CD4-positive, CD25-positive, alpha-beta regulatory T cell (primary cell): ENCODE data around the gene VMP1. TPM values are rescaled to one million over a fixed set of nuclear protein-coding genes. Genes with fewer than 3 reads are reported as not detected.

ENCODE experiments used
- ATAC-seq, 2 donors: fragments of 150-1000 bp; cut with Tn5 transposase; one replicate each; pipeline ENCODE4 v1.10.0; 2021; ENCODE audit warnings: low read depth in 2 of 2, moderate number of reproducible peaks in 2 of 2, moderate library complexity in 1 of 2
- DNase-seq, 3 donors: peaks; one replicate each; pipeline versions ENCODE4 v3.0.0 to v3.0.0-alpha.2; 2012 to 2022; ENCODE audit warnings: mixed read lengths in 1 of 3
- H3K27ac ChIP-seq: one replicate; pipeline ENCODE4 v1.7.0; 2013; ENCODE audit warnings: mild to moderate bottlenecking, low read length; ENCODE audit not compliant: insufficient read depth, poor library complexity, severe bottlenecking
- H3K27me3 ChIP-seq: one replicate; pipeline ENCODE4 v1.7.0; 2013; ENCODE audit warnings: low read length; ENCODE audit not compliant: control insufficient read depth, insufficient read depth
- H3K36me3 ChIP-seq: one replicate; pipeline ENCODE4 v1.7.0; 2013; ENCODE audit warnings: mild to moderate bottlenecking, low read length, moderate library complexity; ENCODE audit not compliant: control insufficient read depth, insufficient read depth
- H3K4me1 ChIP-seq: 2 replicates; pipeline ENCODE4 v1.7.0; 2013; ENCODE audit warnings: mild to moderate bottlenecking, low read length; ENCODE audit not compliant: insufficient read depth, control insufficient read depth, poor library complexity, severe bottlenecking
- H3K4me3 ChIP-seq: one replicate; pipeline ENCODE4 v1.7.0; 2013; ENCODE audit warnings: low read depth, mild to moderate bottlenecking, low read length, moderate library complexity
- H3K9me3 ChIP-seq, 2 experiments: 1 replicate in 1 of 2; 2 replicates in 1 of 2; pipeline ENCODE4 v1.7.0; 2013; ENCODE audit warnings: low read length in 2 of 2, mild to moderate bottlenecking in 1 of 2, moderate library complexity in 1 of 2; ENCODE audit not compliant: control insufficient read depth in 2 of 2
- H3K27ac Mint-ChIP-seq, 3 donors: one replicate each; pipeline ENCODE4 v1.8.0; 2020 to 2022; ENCODE audit warnings: mild to moderate bottlenecking in 3 of 3, mixed read lengths in 3 of 3, moderate library complexity in 2 of 3
- H3K27me3 Mint-ChIP-seq: one replicate; pipeline ENCODE4 v1.8.0; 2022; ENCODE audit warnings: mild to moderate bottlenecking, mixed read lengths
- H3K36me3 Mint-ChIP-seq: one replicate; pipeline ENCODE4 v1.8.0; 2020; ENCODE audit warnings: mixed read lengths
- H3K4me1 Mint-ChIP-seq, 4 donors: one replicate each; pipeline ENCODE4 v1.8.0; 2020 to 2022; ENCODE audit warnings: mixed read lengths in 4 of 4, mild to moderate bottlenecking in 1 of 4
- H3K4me3 Mint-ChIP-seq, 4 donors: one replicate each; pipeline ENCODE4 v1.8.0; 2020 to 2022; ENCODE audit warnings: mild to moderate bottlenecking in 4 of 4, mixed read lengths in 4 of 4, moderate library complexity in 3 of 4
- H3K9me3 Mint-ChIP-seq, 7 donors: one replicate each; pipeline ENCODE4 v1.8.0; 2020 to 2022; ENCODE audit warnings: mixed read lengths in 7 of 7, mild to moderate bottlenecking in 3 of 7, moderate library complexity in 2 of 7
- polyA plus RNA-seq, 4 donors: library from polyadenylated mRNA; unstranded; fragments of 300-500 nt; fragmentation: Illumina TruSeq; gene quantifications; one replicate each; pipeline ENCODE4 v1.2.3, GENCODE V29; 2021
- total RNA-seq: library from RNA; stranded (reverse); gene quantifications from one replicate; pipeline ENCODE4 v1.2.3, GENCODE V29; 2022

Gene VMP1
- total and polyA plus RNA-seq, 5 donors from 2014 or later = 50.3 to 238 (median 73.4) TPM

DNA sequence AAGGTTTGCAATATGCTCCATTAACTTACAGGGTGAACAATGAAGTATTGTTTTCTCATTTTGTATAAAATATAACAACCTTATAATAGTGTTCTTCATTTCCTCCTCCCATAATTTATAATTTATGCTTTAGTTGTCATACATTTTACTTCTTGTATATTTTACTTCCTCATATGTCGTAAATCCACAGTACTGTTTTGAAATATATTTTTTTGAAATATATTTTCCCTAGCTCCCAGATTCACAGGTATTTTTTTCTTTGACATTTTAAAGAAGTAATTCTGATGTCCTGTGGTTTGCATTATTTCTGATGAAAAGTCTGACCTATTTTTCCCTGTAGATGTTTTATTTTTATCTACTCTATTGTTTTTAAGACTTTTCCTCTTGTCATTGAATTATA, 52.7 kb downstream of the VMP1 start:
- Mint-ChIP-seq H3K9me3 (peaks cover 0 to 6% (median 0%) of the 10 kb centered on the region in 7 donors), H3K4me1 (peaks cover 34 to 68% (median 46%) of the 10 kb centered on the region in 4 donors), H3K27me3 (no peaks in the 10 kb centered on the region), H3K4me3 (peak overlapping the region in 1 of 4 donors; percentile 47), H3K36me3 (peaks cover 18% of the 10 kb centered on the region), H3K27ac (peak overlapping the region in 1 of 3 donors; percentile 10)
- peaks cover 2 to 5% of the 10 kb centered on the region in 2 experiments for H3K9me3 ChIP-seq
- no peak overlapping the region for H3K27ac ChIP-seq
- no peak overlapping the region for H3K4me3 ChIP-seq
- H3K4me1 ChIP-seq = peaks cover 35% of the 10 kb centered on the region
- H3K36me3 ChIP-seq = no peaks in the 10 kb centered on the region
- ATAC-seq (no peak), DNase-seq (no peak)
- H3K27me3 ChIP-seq = no peaks in the 10 kb centered on the region

DNA sequence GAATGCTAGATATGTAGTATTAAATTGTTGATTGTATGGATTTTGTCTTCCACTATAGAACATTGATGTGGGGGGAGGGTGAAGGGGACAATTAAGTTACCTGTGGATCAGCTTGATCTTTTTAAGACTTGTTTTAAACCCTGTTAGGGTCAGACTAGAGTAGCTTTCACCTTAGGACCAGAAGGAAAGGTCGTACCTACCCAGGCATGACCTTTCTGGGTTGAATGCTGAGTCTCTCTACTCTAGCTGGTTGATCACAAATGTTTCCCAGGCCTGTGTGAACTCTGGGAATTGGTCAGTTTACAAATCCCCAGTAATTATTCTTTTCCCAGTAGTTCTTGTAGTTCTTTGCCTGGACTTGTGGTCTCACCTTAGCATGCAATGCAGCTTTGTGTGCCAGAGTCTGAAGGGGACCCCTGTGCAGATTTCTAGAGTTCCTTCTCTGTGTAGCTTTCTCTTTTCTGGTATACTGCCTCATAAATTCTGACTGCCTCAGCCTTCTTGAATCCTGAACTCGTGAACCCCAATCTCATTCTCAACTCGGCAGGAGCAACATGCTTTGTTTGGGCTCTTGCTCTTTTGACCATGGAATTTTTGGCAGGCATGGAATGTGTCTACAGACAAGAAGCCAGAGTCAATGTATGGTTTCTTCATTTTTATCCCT, 54.1 kb downstream of the VMP1 start:
- ATAC-seq (no peak), DNase-seq (no peak)
- peaks cover 2 to 5% of the 10 kb centered on the region in 2 experiments for H3K9me3 ChIP-seq
- H3K27ac ChIP-seq = peak overlapping the region; percentile 57
- Mint-ChIP-seq H3K4me3 (peak overlapping the region; percentile 43 to 63 (median 56)), H3K36me3 (peaks cover 19% of the 10 kb centered on the region), H3K9me3 (peaks cover 0 to 6% (median 0%) of the 10 kb centered on the region in 7 donors), H3K27me3 (no peaks in the 10 kb centered on the region), H3K4me1 (peaks cover 27 to 62% (median 37%) of the 10 kb centered on the region in 4 donors), H3K27ac (peak overlapping the region; percentile 42 to 84 (median 48))
- H3K4me1 ChIP-seq = peaks cover 33% of the 10 kb centered on the region
- no peaks in the 10 kb centered on the region for H3K27me3 ChIP-seq
- H3K4me3 ChIP-seq = peak overlapping the region; percentile 71
- H3K36me3 ChIP-seq = peaks cover 4% of the 10 kb centered on the region

DNA sequence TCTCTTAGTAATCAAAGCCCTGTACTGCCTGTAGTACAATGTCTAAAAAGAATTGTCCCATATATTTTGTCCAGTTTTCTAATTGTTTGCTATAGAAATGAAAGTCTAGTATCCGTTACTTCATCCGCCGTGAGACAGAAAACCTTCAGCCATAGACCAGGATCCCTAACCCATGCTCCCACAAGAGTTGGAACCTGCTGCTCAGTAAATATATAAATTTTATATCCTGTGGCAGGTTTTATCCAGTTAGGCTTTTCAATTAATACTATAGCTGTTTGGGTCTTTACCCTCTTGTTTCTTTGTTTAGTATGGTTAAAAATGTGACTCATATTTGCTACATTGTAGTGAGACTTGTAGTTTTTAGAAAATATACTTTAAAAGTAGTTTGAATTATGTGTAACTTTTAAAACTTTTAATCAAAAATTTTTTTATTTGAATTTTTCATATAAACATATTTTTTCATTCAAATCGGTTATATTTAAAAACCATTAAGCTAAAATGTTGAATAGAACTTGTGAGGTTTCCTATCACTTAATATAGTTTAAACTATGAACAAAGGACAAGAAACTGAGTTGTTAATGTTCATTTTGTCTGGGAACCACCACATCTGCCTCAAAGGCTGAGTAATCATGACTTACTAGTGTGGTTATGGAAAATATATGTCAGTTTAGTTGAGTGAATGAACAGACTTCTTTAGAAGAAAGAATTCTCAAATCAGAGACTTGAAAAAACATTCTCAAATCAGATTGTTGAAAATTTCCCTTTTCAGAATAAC, 54.8 kb downstream of the VMP1 start:
- peaks cover 22 to 55% (median 31%) of the 10 kb centered on the region in 4 donors for H3K4me1 Mint-ChIP-seq

DNA sequence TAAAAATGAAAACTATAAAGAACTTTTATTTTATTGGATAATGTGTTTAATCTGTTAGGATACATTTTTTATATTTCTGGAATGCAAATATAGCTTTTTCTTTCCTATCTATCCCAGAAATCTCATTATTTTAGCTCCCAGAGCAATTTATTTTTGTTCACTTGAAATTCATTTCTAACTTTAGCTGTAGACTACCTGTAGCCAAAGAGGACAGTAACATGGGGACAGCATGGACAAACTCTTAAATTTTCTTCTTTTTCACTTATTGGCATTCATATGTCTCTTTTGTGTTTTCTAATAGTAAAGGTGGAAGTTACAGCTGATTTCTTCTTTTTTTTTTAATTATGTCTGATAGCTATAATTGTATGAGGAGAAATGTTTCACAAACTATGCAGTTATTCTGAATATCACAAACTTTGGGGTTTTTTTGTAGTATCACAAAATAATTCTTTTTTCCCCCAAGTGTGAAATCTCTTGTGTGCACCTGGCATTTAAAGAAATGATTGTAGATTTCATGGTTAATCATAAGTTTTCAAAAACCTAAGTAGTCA, 55.4 kb downstream of the VMP1 start:
- no peak for DNase-seq
- Mint-ChIP-seq H3K36me3 (peaks cover 17% of the 10 kb centered on the region), H3K4me3 (peak overlapping the region in 1 of 4 donors; percentile 41), H3K9me3 (peaks cover 0 to 6% (median 0%) of the 10 kb centered on the region in 7 donors), H3K4me1 (peaks cover 21 to 48% (median 27%) of the 10 kb centered on the region in 4 donors), H3K27me3 (no peaks in the 10 kb centered on the region), H3K27ac (peak overlapping the region in 1 of 3 donors; percentile 82)
- Histone ChIP-seq H3K4me3 (peak overlapping the region; percentile 71), H3K27ac (peak overlapping the region; percentile 57), H3K9me3 (peaks cover 2 to 5% of the 10 kb centered on the region in 2 experiments), H3K36me3 (peaks cover 5% of the 10 kb centered on the region), H3K4me1 (peaks cover 30% of the 10 kb centered on the region), H3K27me3 (no peaks in the 10 kb centered on the region)
- no peak for ATAC-seq

More for the DNA sequence above, 54.8 kb downstream of the VMP1 start:
- DNase-seq = no peak
- Mint-ChIP-seq H3K27ac (peak overlapping the region; percentile 42 to 84 (median 48)), H3K4me3 (peak overlapping the region; percentile 43 to 63 (median 56)), H3K36me3 (peaks cover 17% of the 10 kb centered on the region), H3K9me3 (peaks cover 0 to 6% (median 0%) of the 10 kb centered on the region in 7 donors), H3K27me3 (no peaks in the 10 kb centered on the region)
- peak overlapping the region; percentile 71 for H3K4me3 ChIP-seq
- peaks cover 5% of the 10 kb centered on the region for H3K36me3 ChIP-seq
- H3K27ac ChIP-seq = peak overlapping the region; percentile 57
- H3K27me3 ChIP-seq = no peaks in the 10 kb centered on the region
- H3K4me1 ChIP-seq = peaks cover 33% of the 10 kb centered on the region
- H3K9me3 ChIP-seq = peaks cover 2 to 5% of the 10 kb centered on the region in 2 experiments
- peak in 1 of 2 donors; percentile 37 for ATAC-seq

DNA sequence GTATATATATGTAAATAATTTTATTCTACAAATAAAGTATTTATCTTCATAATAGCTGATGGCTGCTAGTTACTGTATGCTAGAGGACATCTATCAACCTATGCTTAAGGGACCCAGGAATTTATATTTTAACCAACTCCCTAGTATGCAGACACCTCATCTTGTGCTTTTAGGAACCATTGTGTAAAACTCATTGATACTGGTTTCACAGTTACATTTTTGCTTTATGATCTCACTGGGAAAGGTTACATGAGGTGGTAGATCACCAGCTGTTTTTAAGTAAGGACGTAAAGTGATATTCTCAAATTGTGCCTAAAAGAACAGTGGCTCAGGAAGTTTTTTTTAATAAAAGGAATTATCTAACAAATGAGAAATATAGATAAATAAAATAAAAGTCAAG, 56.4 kb downstream of the VMP1 start:
- H3K4me1 ChIP-seq = peaks cover 26% of the 10 kb centered on the region
- Mint-ChIP-seq H3K36me3 (peaks cover 17% of the 10 kb centered on the region), H3K4me1 (peaks cover 17 to 42% (median 23%) of the 10 kb centered on the region in 4 donors), H3K27me3 (no peaks in the 10 kb centered on the region), H3K27ac (peak overlapping the region in 2 of 3 donors; percentile 12 to 44), H3K4me3 (no peak overlapping the region), H3K9me3 (peaks cover 0 to 6% (median 0%) of the 10 kb centered on the region in 7 donors)
- ATAC-seq = no peak
- H3K4me3 ChIP-seq = peak overlapping the region; percentile 41
- H3K27ac ChIP-seq = peak overlapping the region; percentile 33
- peaks cover 2 to 4% of the 10 kb centered on the region in 2 experiments for H3K9me3 ChIP-seq
- no peak for DNase-seq
- H3K27me3 ChIP-seq = no peaks in the 10 kb centered on the region
- peaks cover 5% of the 10 kb centered on the region for H3K36me3 ChIP-seq

DNA sequence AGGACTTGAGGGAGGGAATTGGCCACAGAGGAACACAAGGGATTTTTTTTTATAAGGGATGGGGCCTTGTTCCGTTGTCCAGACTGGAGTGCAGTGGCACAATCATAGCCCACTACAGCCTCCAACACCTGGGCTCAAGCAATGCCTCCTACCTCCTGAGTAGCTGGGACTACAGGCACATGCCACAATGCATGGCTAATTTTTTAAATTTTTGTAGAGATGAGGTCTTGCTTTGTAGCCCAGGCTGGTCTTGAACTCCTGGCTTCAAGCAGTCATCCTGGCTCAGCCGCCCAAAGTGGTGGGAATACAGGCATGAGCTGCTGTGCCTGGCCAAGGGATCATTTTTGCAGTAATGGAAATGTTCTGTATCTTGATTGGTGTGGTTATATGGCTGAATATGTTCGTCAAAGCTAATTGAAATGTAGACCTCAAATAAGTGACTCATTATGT, 56.9 kb downstream of the VMP1 start:
- H3K9me3 ChIP-seq = peaks cover 0 to 2% of the 10 kb centered on the region in 2 experiments
- H3K9me3 Mint-ChIP-seq = peaks cover 0 to 5% (median 0%) of the 10 kb centered on the region in 7 donors
- H3K27ac Mint-ChIP-seq = peak overlapping the region in 2 of 3 donors; percentile 44 to 78
- no peaks in the 10 kb centered on the region for H3K27me3 Mint-ChIP-seq
- peaks cover 15% of the 10 kb centered on the region for H3K36me3 Mint-ChIP-seq
- no peaks in the 10 kb centered on the region for H3K27me3 ChIP-seq
- no peak for DNase-seq
- peaks cover 17 to 41% (median 23%) of the 10 kb centered on the region in 4 donors for H3K4me1 Mint-ChIP-seq
- peaks cover 26% of the 10 kb centered on the region for H3K4me1 ChIP-seq
- ATAC-seq = no peak
- H3K4me3 Mint-ChIP-seq = no peak overlapping the region
- H3K4me3 ChIP-seq = peak overlapping the region; percentile 41
- H3K27ac ChIP-seq = peak overlapping the region; percentile 33
- H3K36me3 ChIP-seq = peaks cover 5% of the 10 kb centered on the region

DNA sequence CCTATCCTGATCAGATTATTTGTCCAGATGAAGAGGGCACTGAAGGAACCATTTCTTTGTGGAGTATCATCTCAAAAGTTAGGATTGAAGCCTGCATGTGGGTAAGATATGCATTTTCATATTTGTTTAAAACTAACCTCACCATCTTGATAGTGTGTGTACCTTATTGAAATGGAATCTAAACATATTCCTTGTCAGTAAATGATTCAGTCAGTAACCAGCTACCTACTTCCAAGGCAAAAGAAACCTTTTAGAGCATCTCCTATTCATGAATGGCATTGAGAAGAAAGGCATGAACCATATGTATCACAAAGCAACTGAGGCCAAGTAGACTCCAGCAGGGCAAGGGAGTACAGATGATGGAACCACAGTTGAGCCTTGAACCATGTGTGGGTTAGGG, 57.6 kb downstream of the VMP1 start:
- no peak overlapping the region for H3K27ac ChIP-seq
- H3K36me3 ChIP-seq = peaks cover 5% of the 10 kb centered on the region
- H3K27me3 ChIP-seq = no peaks in the 10 kb centered on the region
- H3K27me3 Mint-ChIP-seq = no peaks in the 10 kb centered on the region
- H3K36me3 Mint-ChIP-seq = peaks cover 9% of the 10 kb centered on the region
- no peaks in the 10 kb centered on the region for H3K9me3 Mint-ChIP-seq
- H3K9me3 ChIP-seq = no peaks in the 10 kb centered on the region
- no peak overlapping the region for H3K4me3 ChIP-seq
- no peak for ATAC-seq
- H3K27ac Mint-ChIP-seq = no peak overlapping the region
- DNase-seq = no peak
- peaks cover 26% of the 10 kb centered on the region for H3K4me1 ChIP-seq
- H3K4me3 Mint-ChIP-seq = no peak overlapping the region
- H3K4me1 Mint-ChIP-seq = peaks cover 17 to 37% (median 24%) of the 10 kb centered on the region in 4 donors
